H1 (cell line): ENCODE data around the gene TFDP3. TPM values are rescaled to one million over a fixed set of nuclear protein-coding genes. Genes with fewer than 3 reads are reported as not detected.

Source experiments
- CTCF ChIA-PET: fragments of 300-600 bp; sonication (Branson Sonifier 250); formaldehyde crosslinking; loops from one replicate; lab custom pipeline; 2021; ENCODE audit not compliant: partially characterized antibody; lab: Charles Lee
- POLR2A ChIA-PET: fragments of 300-600 bp; sonication (Branson Sonifier 250); formaldehyde crosslinking; loops from one replicate; lab custom pipeline; 2021; ENCODE audit warnings: inconsistent platforms; ENCODE audit not compliant: partially characterized antibody; lab: Charles Lee
- DNase-seq, 2 experiments: peaks; one replicate each; pipeline versions ENCODE4 v3.0.0 to v3.0.0-alpha.2; 2010 to 2022; ENCODE audit warnings: low spot score in 2 of 2, low read depth in 1 of 2, mixed read lengths in 1 of 2
- FAIRE-seq: peaks from 2 replicates; lab custom pipeline; 2011; peaks lifted over from hg19 to GRCh38; lab: Jason Lieb, UNC
- H2AFZ ChIP-seq: 2 replicates; pipeline ENCODE4 v1.8.1; 2012; ENCODE audit warnings: low read length, inconsistent platforms
- H2AK5ac ChIP-seq: 2 replicates; pipeline ENCODE4 v1.6.1; 2013; ENCODE audit warnings: low read depth, low read length
- H2BK120ac ChIP-seq: replicated peaks from 2 replicates; pipeline ENCODE3; 2013; ENCODE audit warnings: low read depth, low read length, inconsistent platforms
- H2BK12ac ChIP-seq: 2 replicates; pipeline ENCODE4 v1.6.1; 2013; ENCODE audit warnings: low read depth, low read length
- H2BK15ac ChIP-seq: 2 replicates; pipeline ENCODE4 v1.6.1; 2013; ENCODE audit warnings: low read length
- H2BK20ac ChIP-seq: 2 replicates; pipeline ENCODE4 v1.6.1; 2013; ENCODE audit warnings: low read length
- H2BK5ac ChIP-seq: 2 replicates; pipeline ENCODE4 v1.6.1; 2013; ENCODE audit warnings: low read depth, low read length
- H3K14ac ChIP-seq: 2 replicates; pipeline ENCODE4 v1.6.1; 2013; ENCODE audit warnings: inconsistent platforms; ENCODE audit not compliant: insufficient read length
- H3K18ac ChIP-seq: 2 replicates; pipeline ENCODE4 v1.6.1; 2013; ENCODE audit warnings: low read length; ENCODE audit errors: extremely low read depth
- H3K23ac ChIP-seq: 2 replicates; pipeline ENCODE4 v1.6.1; 2013; ENCODE audit warnings: inconsistent platforms; ENCODE audit not compliant: insufficient read length
- H3K23me2 ChIP-seq: 2 replicates; pipeline ENCODE4 v1.6.1; 2013; ENCODE audit warnings: low read depth, low read length
- H3K27ac ChIP-seq: 2 replicates; pipeline ENCODE4 v1.6.1; 2011; ENCODE audit warnings: low read depth, low read length, inconsistent platforms
- H3K27me3 ChIP-seq, 4 experiments: replicated peaks in 1 of 4; 1 replicate in 1 of 4; 2 replicates in 3 of 4; pipeline versions ENCODE4 v1.6.1 to v1.8.1; 2011 to 2013; ENCODE audit warnings: low read length in 3 of 4, mild to moderate bottlenecking in 3 of 4, inconsistent platforms in 2 of 4, mixed read lengths in 2 of 4, moderate library complexity in 1 of 4; ENCODE audit not compliant: control insufficient read depth in 3 of 4, insufficient read depth in 3 of 4; ENCODE audit errors: extremely low read depth in 1 of 4
- H3K36me3 ChIP-seq, 4 experiments: 2 replicates each; pipeline versions ENCODE4 v1.6.1 to v1.8.1; 2011 to 2013; ENCODE audit warnings: mild to moderate bottlenecking in 4 of 4, low read length in 3 of 4, moderate library complexity in 2 of 4, control low read depth in 1 of 4, inconsistent platforms in 1 of 4; ENCODE audit not compliant: insufficient read depth in 4 of 4, control insufficient read depth in 2 of 4
- H3K4ac ChIP-seq: replicated peaks from 2 replicates; pipeline ENCODE3; 2013; ENCODE audit warnings: low read length, low read depth, mixed read lengths, inconsistent platforms; ENCODE audit not compliant: insufficient read length
- H3K4me1 ChIP-seq, 4 experiments: replicated peaks in 1 of 4; 1 replicate in 1 of 4; 2 replicates in 3 of 4; pipeline versions ENCODE4 v1.6.1 to v1.8.1; 2011 to 2013; ENCODE audit warnings: low read length in 3 of 4, inconsistent platforms in 2 of 4, mixed read lengths in 1 of 4; ENCODE audit not compliant: insufficient read depth in 4 of 4, control insufficient read depth in 3 of 4
- H3K4me2 ChIP-seq, 2 experiments: 2 replicates each; pipeline versions ENCODE4 v1.6.1 to v1.8.1; 2011 to 2013; ENCODE audit warnings: low read depth in 2 of 2, low read length in 2 of 2, control low read depth in 1 of 2, inconsistent platforms in 1 of 2, mild to moderate bottlenecking in 1 of 2; ENCODE audit not compliant: insufficient read depth in 1 of 2
- H3K4me3 ChIP-seq, 4 experiments: fragments of 200-600, 300-600 bp in 1 of 4; sonication (generic), shearing (Covaris generic), sonication (Bioruptor Twin) in 1 of 4; 2 replicates each; pipeline versions ENCODE4 v1.5.1 to v1.8.1; 2011 to 2016; ENCODE audit warnings: low read length in 4 of 4, low read depth in 3 of 4, control low read depth in 2 of 4, inconsistent platforms in 2 of 4, mild to moderate bottlenecking in 2 of 4, mixed read lengths in 1 of 4, moderate library complexity in 1 of 4; ENCODE audit not compliant: insufficient read depth in 2 of 4; ENCODE audit errors: extremely low read depth in 1 of 4
- H3K56ac ChIP-seq: replicated peaks from 2 replicates; pipeline ENCODE3; 2013; ENCODE audit warnings: low read depth, mild to moderate bottlenecking, mixed read lengths, low read length, inconsistent platforms; ENCODE audit not compliant: insufficient read length
- H3K79me1 ChIP-seq: 2 replicates; pipeline ENCODE4 v1.6.1; 2013; ENCODE audit warnings: low read depth, low read length, control low read depth
- H3K79me2 ChIP-seq, 2 experiments: 2 replicates each; pipeline versions ENCODE4 v1.6.1 to v1.8.1; 2012 to 2013; ENCODE audit warnings: low read length in 2 of 2, mild to moderate bottlenecking in 2 of 2, inconsistent platforms in 1 of 2; ENCODE audit not compliant: insufficient read depth in 2 of 2, control insufficient read depth in 1 of 2
- H3K9ac ChIP-seq, 4 experiments: replicated peaks in 1 of 4; 1 replicate in 1 of 4; 2 replicates in 3 of 4; pipeline versions ENCODE4 v1.6.1 to v1.8.1; 2011 to 2013; ENCODE audit warnings: low read depth in 3 of 4, low read length in 3 of 4, control low read depth in 2 of 4, mild to moderate bottlenecking in 2 of 4, moderate library complexity in 2 of 4, inconsistent platforms in 1 of 4; ENCODE audit errors: extremely low read depth in 1 of 4
- H3K9me3 ChIP-seq, 2 experiments: 2 replicates each; pipeline versions ENCODE4 v1.6.1 to v1.8.1; 2012 to 2013; ENCODE audit warnings: mild to moderate bottlenecking in 2 of 2, moderate library complexity in 2 of 2, control low read depth in 1 of 2, inconsistent platforms in 1 of 2, low read depth in 1 of 2, low read length in 1 of 2, mixed read lengths in 1 of 2; ENCODE audit not compliant: insufficient read depth in 2 of 2
- H4K20me1 ChIP-seq, 2 experiments: replicated peaks in 1 of 2; 2 replicates each; pipeline versions ENCODE3 to v1.8.1; 2011 to 2013; ENCODE audit warnings: inconsistent platforms in 2 of 2, low read length in 2 of 2, mild to moderate bottlenecking in 1 of 2; ENCODE audit not compliant: insufficient read depth in 2 of 2, control insufficient read depth in 1 of 2
- H4K5ac ChIP-seq: 2 replicates; pipeline ENCODE4 v1.6.1; 2013; ENCODE audit warnings: low read length, low read depth, mixed read lengths, inconsistent platforms; ENCODE audit not compliant: insufficient read length
- H4K8ac ChIP-seq: 2 replicates; pipeline ENCODE4 v1.8.0; 2013; ENCODE audit warnings: mild to moderate bottlenecking, moderate library complexity, low read length, inconsistent platforms; ENCODE audit not compliant: insufficient read depth; ENCODE audit errors: extremely low read depth
- H4K91ac ChIP-seq: replicated peaks from 2 replicates; pipeline ENCODE3; 2013; ENCODE audit warnings: low read length, mixed read lengths, inconsistent platforms; ENCODE audit not compliant: insufficient read length
- CREB1 ChIP-seq: IDR thresholded peaks from 2 replicates; pipeline ENCODE4 v1.6.1; 2012; ENCODE audit warnings: inconsistent platforms
- RAD21 ChIP-seq, 2 experiments: IDR thresholded peaks in 1 of 2; conservative IDR thresholded peaks in 1 of 2; 2 replicates each; pipeline ENCODE4 v1.6.1; 2011; ENCODE audit warnings: low read depth in 2 of 2, low read length in 2 of 2, improper control_type of control experiment in 1 of 2, inconsistent platforms in 1 of 2, mild to moderate bottlenecking in 1 of 2, moderate library complexity in 1 of 2
- RBBP5 ChIP-seq: IDR thresholded peaks from 2 replicates; pipeline ENCODE4 v1.7.1; 2012; ENCODE audit warnings: low read depth, mild to moderate bottlenecking, inconsistent platforms, low read length, moderate library complexity, borderline replicate concordance
- SP2 ChIP-seq: IDR thresholded peaks from 2 replicates; pipeline ENCODE4 v1.6.1; 2012; ENCODE audit warnings: mild to moderate bottlenecking, low read length, inconsistent platforms
- WGBS, 2 experiments: shearing (Covaris generic) in 1 of 2; methylation state at CpG; one replicate each; pipeline versions ENCODE4 v1.1.6 to v1.1.7; 2013 to 2015; ENCODE audit warnings: low lambda C conversion rate in 2 of 2, mixed read lengths in 2 of 2, inconsistent platforms in 1 of 2, low coverage in 1 of 2, missing lambda C conversion rate in 1 of 2; ENCODE audit not compliant: insufficient replicate concordance in 2 of 2, insufficient coverage in 1 of 2, insufficient read length in 1 of 2; ENCODE audit errors: extremely low coverage in 1 of 2, missing lambda C conversion rate in 1 of 2; 5-methylcytosine and 5-hydroxymethylcytosine counted together
- polyA plus RNA-seq, 7 experiments: library from polyadenylated mRNA; depleted of rRNA in 3 of 7; stranded (reverse) in 5 of 7; unstranded in 2 of 7; fragments of >200 nt in 5 of 7; fragments of 200-250 nt in 2 of 7; gene quantifications; 1 replicate in 5 of 7; 2 replicates in 1 of 7; 4 replicates in 1 of 7; pipeline versions ENCODE4 v1.2.1 to v1.2.3, GENCODE V29; 2011 to 2013; ENCODE audit warnings: missing spikeins in 2 of 7, mixed read lengths in 2 of 7
- total RNA-seq: library from RNA; stranded (reverse); fragmentation: NEBNext Ultra II Directional; extraction: Animal tissue kit (Norgen Biotek cat#: 25700); gene quantifications from 2 replicates; pipeline ENCODE4 v1.2.1, GENCODE V29; 2021
- TF ChIP-seq, protein P1 (sequence below), 3 experiments: IDR thresholded peaks; 1 replicate in 2 of 3; 2 replicates in 1 of 3; pipeline versions ENCODE4 v1.5.1 to v1.6.1; 2011; ENCODE audit warnings: low read length in 3 of 3, mild to moderate bottlenecking in 3 of 3, inconsistent platforms in 2 of 3, low read depth in 1 of 3, moderate library complexity in 1 of 3; ENCODE audit not compliant: insufficient read depth in 1 of 3; ENCODE audit errors: control extremely low read depth in 1 of 3

The TFDP3 gene
- total and polyA plus RNA-seq, 2 of the 8 experiments (the other 6 are each of a cell fraction or from before 2014, with no cell fraction given) = not detected

DNA sequence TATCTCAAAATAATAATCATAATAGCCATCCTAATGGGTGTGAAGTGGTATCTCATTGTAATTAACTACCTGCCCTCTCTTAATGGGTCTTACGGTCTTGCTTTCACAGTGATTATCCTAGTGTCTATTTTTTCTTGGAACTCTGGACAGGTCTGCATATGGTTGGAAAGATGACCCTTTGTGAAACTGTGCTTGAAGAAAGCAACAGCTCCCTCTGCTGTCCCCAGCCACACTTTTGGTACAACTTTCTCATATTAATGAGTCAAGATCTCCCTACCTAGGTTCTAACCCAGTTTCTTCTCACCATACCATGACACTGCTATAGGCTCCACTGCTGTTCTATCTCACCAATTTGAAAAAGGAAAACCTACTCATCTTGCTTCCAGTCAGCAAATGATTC is 2.4 kb downstream of the TFDP3 start:
- Histone ChIP-seq H3K18ac (no peak overlapping the region), H2AK5ac (no peak overlapping the region), H3K56ac (no peak overlapping the region), H3K4ac (no peak overlapping the region), H3K79me1 (no peaks in the 10 kb centered on the region), H3K27ac (no peak overlapping the region), H3K9me3 (no peaks in the 10 kb centered on the region), H3K14ac (no peak overlapping the region), H3K36me3 (no peaks in the 10 kb centered on the region), H2AFZ (no peak overlapping the region), H2BK15ac (no peak overlapping the region), H4K5ac (no peak overlapping the region), H3K9ac (no peak overlapping the region), H3K4me1 (no peaks in the 10 kb centered on the region), H3K4me3 (no peak overlapping the region), H3K27me3 (no peaks in the 10 kb centered on the region), H3K23me2 (no peaks in the 10 kb centered on the region), H4K91ac (no peak overlapping the region), H3K4me2 (no peak overlapping the region), H3K79me2 (no peaks in the 10 kb centered on the region), H2BK20ac (no peak overlapping the region), H2BK12ac (no peak overlapping the region), H2BK120ac (no peak overlapping the region), H4K20me1 (no peaks in the 10 kb centered on the region), H2BK5ac (no peak overlapping the region), H4K8ac (no peak overlapping the region), H3K23ac (no peak overlapping the region)
- WGBS, 2 experiments = 100% methylated on average over 1 of the region's 1 CpG; no CpG with 5 or more reads in 1 of the 2 experiments
- FAIRE-seq (peak; percentile 90), DNase-seq (no peak)
- ChIA-PET CTCF (interaction anchor here (0.7 to 1.0 kb wide), 5 partner anchors 11 to 44 kb away, joined by 3 to 4 read pairs (median 3); no protein-coding TSS in a partner anchor), POLR2A (no interaction called here)
- TF ChIP-seq RBBP5 = no peak
- TF ChIP-seq SP2 = no peak
- no peak for TF ChIP-seq CREB1
- TF ChIP-seq, protein P1, sequence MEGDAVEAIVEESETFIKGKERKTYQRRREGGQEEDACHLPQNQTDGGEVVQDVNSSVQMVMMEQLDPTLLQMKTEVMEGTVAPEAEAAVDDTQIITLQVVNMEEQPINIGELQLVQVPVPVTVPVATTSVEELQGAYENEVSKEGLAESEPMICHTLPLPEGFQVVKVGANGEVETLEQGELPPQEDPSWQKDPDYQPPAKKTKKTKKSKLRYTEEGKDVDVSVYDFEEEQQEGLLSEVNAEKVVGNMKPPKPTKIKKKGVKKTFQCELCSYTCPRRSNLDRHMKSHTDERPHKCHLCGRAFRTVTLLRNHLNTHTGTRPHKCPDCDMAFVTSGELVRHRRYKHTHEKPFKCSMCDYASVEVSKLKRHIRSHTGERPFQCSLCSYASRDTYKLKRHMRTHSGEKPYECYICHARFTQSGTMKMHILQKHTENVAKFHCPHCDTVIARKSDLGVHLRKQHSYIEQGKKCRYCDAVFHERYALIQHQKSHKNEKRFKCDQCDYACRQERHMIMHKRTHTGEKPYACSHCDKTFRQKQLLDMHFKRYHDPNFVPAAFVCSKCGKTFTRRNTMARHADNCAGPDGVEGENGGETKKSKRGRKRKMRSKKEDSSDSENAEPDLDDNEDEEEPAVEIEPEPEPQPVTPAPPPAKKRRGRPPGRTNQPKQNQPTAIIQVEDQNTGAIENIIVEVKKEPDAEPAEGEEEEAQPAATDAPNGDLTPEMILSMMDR (IDR thresholded peaks at IDR 0.05; ENCODE audit: control extremely low read depth in 1 of 3, insufficient read depth in 1 of 3, low read depth in 1 of 3, low read length in 3 of 3) = peak in 2 of 3 experiments; percentile 32 to 46; a peak in 2 of 4 replicates
- peak; percentile 43 to 54 for TF ChIP-seq RAD21 (IDR thresholded peaks at IDR 0.05 in 1 of 2, conservative IDR thresholded peaks at IDR 0.05 in 1 of 2; ENCODE audit: low read depth in 2 of 2, low read length in 2 of 2)
